DMS 273 (cell line): Measurements from ENCODE around the gene MOB1A.
"Not testable (repeated sequence)": the region's sequence is repeated elsewhere in the genome, so short reads cannot be mapped to it uniquely, and the experiment has no call there.

ENCODE experiments used
- DNase-seq: peaks from one replicate; lab custom pipeline; 2025; ENCODE audit not compliant: unreplicated experiment; lab: John Stamatoyannopoulos, UW

MOB1A gene

DNA sequence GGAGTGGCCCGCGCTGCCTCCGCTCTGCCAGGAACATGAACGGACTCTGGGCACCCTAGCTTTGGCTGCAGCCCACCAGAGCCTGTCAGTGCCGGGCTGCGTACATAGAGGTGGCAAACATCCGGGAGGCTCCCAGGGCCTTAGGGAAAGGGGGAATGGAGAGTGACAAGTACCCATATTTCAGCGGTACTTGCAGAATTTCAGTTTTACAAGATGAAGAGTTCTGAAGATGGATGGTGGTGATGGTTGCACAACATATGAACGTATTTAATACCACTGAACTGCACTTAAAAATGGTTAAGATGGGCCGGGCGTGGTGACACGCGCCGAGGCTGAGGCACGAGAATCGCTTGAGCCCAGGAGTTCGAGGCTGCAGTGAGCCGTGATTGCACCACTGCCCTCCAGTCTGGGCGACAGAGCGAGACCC is 20.6 kb upstream of the MOB1A start:
- peak; percentile 54 for DNase-seq

DNA sequence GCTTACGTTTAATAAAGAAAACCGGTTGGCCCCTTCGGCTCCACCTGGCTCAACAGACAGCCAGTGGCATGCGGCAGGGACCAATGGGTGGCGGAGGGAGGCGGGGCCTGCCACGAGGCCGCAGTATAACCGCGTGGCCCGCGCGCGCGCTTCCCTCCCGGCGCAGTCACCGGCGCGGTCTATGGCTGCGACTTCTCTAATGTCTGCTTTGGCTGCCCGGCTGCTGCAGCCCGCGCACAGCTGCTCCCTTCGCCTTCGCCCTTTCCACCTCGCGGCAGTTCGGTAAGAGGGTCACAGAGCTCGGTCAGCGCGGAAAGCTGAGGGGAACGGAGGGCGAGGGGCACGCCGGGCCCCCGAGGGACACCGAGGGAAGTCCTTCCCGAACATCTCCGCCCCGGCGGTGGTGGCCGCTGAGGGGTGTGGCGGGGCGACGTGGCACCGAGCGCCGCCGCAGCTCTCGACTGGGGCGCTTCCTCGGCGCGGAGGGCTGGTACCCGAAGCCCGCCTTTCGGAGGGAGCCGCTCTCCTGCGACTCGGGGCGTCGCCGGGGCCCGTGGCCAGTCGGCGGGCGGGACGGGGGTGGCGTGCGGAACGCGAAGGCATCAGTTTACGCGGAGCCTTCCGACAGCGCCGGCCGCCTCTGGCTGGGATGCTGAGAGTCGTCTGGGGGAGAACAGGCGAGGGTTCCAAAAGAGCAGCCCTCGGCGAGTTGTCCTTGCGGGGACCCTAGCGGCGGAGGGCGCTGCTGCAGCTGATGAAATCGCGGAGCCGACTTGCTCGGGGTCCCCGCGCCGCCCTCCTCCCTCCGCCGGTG is 20.0 kb upstream of the MOB1A start, which contains the start of gene MTHFD2:
Gene MTHFD2, plus strand, starts transcription at position 155 of the 814 bp plus-strand sequence. Its CDS starts 27 bp downstream, at position 182.
- peak; percentile 99 for DNase-seq

DNA sequence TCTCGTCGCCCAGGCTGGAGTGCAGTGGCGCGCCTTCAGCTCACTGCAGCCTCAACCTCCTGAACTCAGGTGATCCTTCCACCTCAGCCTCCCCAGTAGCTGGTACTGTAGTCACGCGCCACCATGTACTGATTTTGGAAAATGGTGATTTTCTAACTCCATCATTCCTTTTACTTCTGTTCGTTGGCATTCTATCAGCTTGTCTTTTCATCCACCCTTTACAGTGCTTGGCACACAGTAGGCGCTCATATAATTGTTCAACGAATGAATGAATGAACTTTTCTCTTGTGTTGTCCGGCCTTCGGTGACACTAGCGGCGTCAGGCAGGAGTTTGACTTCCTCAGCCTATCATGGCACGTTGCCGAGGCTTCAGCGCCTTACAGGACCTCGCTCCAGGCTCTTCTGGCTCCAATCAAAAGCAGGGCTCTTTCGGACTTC is 19.4 kb upstream of the MOB1A start:
- no peak for DNase-seq

DNA sequence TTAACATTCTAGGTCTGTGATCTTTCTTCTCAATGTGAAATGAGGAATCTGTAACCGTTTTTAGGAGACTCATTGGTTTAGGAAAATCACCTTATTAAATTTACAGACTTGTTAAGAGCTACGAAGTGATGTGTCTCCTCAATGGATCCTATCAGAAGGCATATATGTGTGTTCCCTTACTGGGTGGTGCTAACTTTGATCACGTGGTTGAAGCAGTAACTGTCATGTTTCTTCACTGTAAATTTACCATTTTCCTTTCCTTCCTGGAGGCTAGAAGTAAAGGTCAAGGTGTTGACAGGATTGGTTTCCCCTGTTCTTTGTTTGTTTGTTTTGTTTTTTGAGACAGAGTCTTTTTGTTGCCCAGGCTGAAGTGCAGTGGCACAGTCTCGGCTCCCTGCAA is 18.4 kb upstream of the MOB1A start:
- DNase-seq, result no peak

DNA sequence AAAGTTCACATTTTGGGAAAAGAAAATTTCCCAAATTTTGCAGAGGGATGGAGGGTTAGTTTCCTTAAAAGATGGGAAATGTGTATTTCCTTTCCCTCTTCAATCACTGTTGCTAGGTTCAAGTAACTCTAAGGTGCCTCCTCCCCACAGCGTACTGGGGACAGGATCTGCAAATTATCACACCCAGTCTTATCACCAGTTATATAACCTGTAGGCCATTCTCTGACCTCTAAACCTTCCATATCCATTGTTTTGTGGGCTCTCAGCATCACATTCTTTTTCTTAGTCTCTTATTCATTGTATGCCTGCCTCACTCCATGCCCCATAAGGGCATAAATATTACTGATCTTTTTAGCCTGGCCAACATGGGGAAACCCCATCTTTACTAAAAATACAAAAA is 16.1 kb upstream of the MOB1A start:
- no peak for DNase-seq

DNA sequence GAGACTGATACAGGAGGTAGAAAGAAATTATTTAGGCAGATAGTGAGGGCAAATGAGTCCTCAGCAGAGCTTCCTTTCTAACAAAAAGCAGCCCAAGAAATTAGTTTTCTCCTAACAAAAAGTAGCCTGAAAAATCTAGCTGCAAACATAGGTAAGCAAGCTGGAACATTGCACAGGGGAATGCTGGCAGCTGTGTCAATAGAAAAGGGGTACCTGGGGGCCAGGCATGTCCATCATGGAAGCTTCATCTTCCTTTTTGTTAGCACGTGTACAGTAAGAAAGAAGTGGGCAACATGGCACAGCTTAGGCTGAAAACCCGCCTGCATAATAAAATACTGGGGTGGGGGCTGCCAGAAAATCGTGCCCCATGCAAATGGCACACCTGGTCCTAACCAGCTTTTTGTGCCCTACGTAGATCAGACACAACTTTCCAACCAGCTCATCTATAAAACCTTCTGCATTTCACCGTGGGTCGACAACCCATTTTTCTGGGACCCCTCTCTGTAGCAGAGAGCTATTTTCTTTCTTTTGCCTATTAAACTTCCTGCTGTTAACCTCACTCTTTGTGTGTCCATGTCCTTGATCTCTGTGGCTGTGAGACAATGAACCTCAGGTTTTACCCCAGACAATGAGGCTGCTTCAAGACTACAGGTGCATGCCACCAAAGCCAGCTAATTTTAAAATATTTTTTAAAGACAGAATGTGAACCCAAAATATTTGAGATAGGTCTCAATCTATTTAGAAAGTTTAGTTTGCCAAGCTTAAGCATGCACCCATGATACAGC is 13.1 kb upstream of the MOB1A start:
- no peak for DNase-seq

DNA sequence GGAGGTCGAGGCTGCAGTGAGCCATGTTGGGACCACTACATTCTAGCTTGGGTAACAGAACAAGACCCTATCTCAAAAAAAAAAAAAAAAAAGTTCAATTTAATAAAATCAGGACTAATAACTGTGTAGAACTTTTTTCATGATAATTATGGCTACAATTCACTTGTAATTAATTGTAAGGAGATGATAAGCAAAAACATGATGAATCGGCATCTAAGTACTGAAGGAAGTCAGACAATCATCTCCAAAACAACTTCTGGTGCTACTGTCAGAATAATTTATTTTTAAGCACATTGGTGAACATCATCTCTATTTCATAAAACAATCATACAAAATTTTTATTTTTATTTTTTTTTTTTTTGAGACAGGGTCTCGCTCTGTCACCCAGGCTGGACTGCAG is 10.0 kb upstream of the MOB1A start:
- no peak for DNase-seq

DNA sequence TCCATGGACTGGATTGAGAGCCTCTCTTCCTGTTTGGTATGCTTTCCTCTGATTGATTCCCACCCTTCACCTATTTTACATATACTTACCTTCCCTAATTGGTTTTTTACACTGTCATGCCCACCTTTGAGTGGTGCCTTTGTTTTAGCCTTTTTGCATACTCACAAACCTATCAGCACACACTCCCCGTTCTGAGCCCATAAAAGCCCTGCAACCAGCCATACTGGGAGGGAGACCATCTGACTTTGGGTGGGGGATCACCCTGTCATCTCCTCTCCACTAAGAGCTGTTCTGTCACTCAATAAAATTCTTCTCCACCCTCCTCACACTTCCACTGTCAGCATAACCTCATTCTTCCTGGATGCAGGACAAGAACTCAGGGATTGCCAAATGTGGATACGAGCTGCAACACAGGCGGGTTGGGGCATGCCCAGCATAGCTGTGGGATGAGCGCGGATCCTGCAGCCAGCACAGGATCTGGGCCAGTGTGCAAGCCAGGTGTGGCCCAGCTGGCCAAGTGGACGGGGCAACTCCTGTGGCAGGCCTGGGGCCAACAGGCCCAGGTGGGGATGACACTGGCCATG is 9.4 kb upstream of the MOB1A start:
- peak; percentile 85 for DNase-seq

DNA sequence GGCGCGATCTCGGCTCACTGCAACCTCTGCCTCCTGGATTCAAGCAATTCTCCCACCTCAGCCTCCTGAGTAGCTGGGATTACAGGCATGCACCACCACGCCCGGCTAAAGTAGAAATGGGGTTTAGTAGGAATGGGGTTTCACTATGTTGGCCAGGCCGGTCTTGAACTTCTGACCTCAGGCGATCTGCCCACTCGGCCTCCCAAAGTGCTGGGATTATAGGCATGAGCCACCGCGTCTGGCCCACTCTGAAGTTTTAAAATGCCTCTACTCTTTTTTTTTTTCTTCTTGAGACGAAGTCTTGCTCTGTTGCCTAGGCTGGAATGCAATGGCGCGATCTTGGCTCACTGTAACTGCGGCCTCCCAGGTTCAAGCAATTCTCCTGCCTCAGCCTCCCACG is 8.0 kb upstream of the MOB1A start:
- not testable (repeated sequence) for DNase-seq

DNA sequence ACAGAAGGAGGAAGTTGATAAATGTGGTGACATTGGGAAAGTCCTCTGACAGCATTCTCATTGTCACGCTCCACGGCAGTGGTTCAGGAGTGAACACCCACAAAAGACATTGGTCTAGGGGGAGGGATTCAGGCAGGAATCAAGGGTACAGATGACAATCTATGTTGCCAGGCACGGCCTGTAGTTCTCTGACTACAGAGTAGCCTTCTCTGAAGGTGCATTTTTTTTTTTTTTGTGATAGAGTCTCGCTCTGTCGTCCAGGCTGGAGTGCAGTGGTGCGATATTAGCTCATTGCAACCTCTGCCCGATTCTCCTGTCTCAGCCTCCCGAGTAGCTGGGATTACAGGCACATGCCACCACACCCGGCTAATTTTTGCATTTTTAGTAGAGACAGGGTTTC is 7.4 kb upstream of the MOB1A start:
- DNase-seq, result no peak

DNA sequence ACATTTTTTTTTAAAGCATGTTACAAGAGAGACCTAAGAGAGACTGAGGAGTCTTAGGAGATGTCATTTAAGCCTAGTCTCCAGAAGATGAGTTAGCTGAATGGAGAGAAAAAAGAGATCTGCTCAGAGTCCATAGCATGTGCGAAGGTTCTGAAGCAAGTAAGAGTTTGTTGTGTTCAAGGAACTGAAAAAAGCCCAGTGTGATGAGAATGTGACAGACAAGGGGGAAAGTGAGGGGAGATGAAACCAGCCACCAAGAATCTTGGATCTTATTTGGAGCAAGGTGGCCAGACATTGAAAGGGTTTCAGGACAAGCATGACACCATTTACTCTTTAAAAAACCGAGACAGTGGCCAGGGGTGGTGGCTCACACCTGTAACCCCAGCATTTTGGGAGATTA is 5.2 kb upstream of the MOB1A start:
- DNase-seq, result no peak

DNA sequence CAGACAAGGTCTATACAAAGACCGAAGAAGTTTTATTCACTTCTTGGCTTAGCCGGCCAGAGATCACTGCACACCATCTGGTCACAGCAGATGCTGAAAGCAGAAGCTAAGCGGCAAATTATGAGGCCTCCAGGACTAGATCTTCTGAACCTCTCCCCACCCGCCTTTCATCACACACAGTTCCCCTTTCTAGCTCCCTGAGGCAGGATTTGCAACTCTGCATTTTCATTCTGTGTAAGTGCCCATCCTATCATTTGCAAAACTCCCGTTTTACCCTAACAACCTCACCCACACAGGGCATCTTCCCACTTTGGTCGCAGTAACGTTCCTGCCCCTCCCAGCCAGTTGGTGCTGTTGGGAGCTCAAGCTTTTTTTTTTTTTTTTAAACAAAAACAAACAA is 3.1 kb upstream of the MOB1A start:
- peak; percentile 97 for DNase-seq

DNA sequence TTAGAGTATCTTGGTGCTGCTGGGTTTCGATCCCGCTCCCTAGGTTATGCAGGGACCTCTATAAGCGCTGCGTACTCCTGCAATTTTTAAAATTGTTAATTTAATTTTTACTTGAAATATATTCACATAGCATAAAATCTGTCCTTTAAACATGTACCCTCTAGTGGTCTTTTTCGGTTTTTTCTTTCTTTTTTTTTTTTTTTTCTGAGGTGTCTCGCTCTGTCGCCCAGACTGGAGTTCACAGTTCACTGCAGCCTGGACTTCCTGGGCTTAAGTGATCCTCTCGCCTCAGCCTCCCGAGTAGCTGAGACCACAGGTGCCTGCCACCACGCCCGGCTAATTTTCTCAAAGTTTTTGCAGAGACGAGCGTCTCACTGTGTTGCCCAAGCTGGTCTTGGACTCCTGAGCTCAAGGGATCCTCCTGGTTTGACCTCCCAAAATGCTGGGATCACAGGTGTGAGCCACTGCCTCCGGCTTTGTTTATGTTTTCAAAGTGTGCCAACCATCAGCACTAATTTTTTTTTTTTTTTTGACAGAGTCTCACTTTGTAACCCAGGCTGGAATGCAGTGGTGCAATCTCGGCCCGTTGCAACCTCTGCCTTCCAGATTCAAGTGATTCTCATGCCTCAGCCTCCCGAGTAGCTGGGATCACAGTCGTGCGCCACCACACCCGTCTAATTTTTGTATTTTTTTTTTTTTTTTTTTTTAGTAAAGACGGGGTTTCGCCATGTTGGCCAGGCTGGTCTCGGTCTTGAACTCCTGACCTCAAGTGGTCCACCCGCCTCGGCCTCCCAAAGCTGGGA is 585 bp upstream of the MOB1A start:
- DNase-seq, result no peak

DNA sequence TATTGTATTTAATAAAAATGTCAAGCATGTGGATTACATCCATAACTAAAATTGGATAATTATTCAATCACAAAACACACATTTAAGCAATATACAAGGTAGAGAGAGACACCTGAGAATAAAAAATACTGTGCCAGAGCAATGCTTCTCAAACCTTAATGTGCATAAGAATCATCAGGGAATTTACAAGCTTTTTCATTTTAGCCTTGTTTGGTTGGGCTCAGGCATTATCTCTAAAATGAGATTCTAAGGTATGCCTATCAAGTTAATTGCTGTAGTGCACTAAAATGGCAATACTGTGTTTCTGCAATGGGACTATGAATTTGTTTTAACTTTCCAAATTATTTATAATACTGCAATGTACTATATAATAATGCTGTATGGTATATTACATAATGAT is 983 bp downstream of the MOB1A start:
- DNase-seq, result peak; percentile 41

DNA sequence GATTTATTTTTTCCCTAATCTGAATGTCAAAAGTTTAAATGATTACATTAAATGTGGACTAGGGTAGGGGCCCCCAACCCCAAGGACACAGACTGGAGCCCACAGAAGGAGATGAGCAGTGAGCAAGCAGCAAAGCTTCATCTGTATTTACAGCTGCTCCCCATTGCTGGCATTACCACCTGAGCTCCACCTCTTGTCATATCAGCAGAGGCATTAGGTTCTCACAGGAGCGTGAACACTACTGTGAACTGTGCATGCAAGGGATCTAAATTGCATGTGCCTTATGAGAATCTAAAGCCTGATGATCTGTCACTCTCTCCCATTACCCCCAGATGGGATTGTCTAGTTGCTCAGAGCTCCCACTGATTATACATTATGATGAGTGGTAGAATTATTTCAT is 3.8 kb downstream of the MOB1A start:
- DNase-seq, result no peak

DNA sequence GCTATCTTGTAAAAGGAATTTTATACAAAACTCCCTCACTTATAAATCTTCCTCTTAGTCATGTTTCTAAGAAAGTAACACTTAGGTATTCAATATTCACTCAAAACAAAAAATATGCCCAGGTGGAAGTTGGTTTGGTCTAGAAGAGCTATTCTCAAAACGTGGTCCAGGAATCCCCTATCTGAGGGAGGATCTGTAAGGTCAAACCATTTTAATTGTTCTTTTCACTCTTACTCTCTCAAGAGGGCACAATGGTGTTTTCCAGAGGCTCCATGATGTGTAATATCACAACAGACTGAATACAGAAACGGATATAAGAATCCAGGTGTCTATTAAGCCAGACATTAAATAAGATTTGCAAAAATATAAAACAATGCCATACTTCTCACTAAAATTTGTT is 9.9 kb downstream of the MOB1A start:
- no peak for DNase-seq

DNA sequence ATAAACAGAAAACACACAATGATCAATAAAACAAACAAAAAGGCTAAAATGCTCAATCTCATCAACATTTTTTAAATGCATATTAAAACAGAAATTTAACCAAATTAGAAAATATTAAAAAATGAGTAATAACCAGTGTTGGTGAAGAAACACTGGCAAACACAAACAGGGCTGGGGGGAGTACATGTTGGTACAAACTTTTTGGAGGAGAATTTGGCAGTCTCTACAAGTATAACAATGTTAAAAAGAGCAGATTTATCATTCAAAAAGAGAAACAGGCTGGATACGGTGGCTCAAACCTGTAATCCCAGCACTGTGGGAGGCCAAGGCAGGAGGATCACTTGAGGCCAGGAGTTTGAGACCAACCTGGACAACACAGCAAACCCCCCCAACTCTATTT is 13.9 kb downstream of the MOB1A start:
- DNase-seq, result no peak

DNA sequence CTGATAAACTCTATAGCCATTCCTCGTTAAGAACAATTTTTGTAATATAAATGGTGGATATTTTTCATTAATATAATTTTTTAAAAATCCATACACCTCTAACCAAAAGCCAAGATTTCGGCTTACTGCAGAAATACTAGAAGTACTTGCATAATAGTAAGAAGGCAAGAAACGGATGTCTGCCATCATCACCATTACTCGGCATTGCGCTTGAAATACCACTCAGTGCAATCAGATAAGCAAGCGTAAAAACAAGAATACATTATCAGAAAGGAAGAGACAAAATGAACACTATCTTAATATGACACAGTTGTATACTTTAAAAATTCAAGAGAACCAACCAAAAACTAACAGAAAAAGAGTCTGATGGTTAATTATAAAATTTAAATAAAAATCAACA is 15.7 kb downstream of the MOB1A start:
- no peak for DNase-seq

DNA sequence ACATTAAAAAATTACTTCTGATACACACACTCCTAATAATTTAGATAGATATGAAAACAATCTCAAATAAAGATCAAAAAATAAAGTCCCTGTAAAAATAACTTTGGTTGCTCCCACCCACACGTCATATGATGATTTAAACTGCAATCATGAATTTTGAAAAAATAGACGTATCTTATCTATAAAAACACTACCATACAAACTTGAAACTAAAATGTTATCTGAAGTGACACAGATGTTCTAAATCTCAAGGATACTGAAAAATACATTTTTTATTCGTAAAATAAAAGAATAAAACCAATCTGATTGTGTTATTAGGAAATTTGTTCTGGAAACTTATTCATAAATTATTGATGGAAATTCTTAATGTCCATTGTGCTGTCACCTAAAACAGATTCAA is 22.8 kb downstream of the MOB1A start:
- no peak for DNase-seq

DNA sequence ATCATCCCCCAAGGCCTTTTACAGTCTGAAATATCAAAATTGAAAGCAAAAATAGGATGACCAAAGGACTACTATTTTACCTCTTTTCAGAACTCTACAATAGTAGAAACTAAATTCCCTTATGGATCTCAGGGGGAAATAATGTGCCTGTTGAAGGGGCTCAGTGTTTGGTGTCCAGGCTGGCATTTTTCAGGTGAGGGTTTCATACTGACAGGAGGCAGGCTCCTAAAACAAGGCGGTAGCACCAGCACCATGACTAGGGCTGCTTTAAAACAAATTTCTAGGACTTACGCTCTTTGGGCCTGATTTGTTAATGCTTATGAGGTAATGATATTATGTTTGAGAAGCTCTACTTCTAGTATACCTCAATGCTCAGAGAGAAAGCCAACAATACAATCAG is 25.7 kb downstream of the MOB1A start:
- DNase-seq, result no peak
